H7 (cell line): Measurements from ENCODE around the gene SRR. TPM values are rescaled to one million over a fixed set of nuclear protein-coding genes. Genes with fewer than 3 reads are reported as not detected.
"Not testable (repeated sequence)": the region's sequence is repeated elsewhere in the genome, so short reads cannot be mapped to it uniquely, and the experiment has no call there.

Source experiments
- DNase-seq: peaks from one replicate; pipeline ENCODE4 v3.0.0; 2012
- H3K27me3 ChIP-seq: 2 replicates; pipeline ENCODE4 v1.6.0; 2011; ENCODE audit warnings: mild to moderate bottlenecking, low read length; ENCODE audit not compliant: control insufficient read depth, insufficient read depth
- H3K36me3 ChIP-seq: replicated peaks from 2 replicates; pipeline ENCODE4 v1.5.1; 2011; ENCODE audit warnings: low read length; ENCODE audit not compliant: control insufficient read depth, insufficient read depth
- H3K4me3 ChIP-seq: 2 replicates; pipeline ENCODE4 v1.5.1; 2011; ENCODE audit warnings: low read depth, mild to moderate bottlenecking, control low read depth, low read length, moderate library complexity; ENCODE audit not compliant: insufficient read depth
- total RNA-seq: library from RNA; depleted of rRNA; stranded (reverse); fragments of >200 nt; shearing (Covaris generic); gene quantifications from 2 replicates; pipeline ENCODE4 v1.2.3, GENCODE V29; 2014; rRNA removed

SRR gene
- total RNA-seq, result 7.6 and 9.6 TPM in 2 replicates

GRCh38 chr17:2303204-2304188 is at the start of gene SRR, which contains the start of gene SMG6:
Gene SRR (plus strand): TSS chr17:2303950. CDS start chr17:2315561, 11,611 bp downstream.
Gene SMG6 (minus strand): TSS chr17:2303785. CDS start chr17:2303720, 65 bp downstream.
- peak; percentile 100 for DNase-seq
- Histone ChIP-seq H3K4me3 (peak within 1 kb of the TSS; percentile 90), H3K27me3 (no peaks in the 10 kb centered on the region), H3K36me3 (peaks cover 3% of the 10 kb centered on the region)

GRCh38 chr17:2258830-2259229 is 44.9 kb upstream of the SRR start:
- H3K4me3 ChIP-seq, H3K27me3 ChIP-seq, H3K36me3 ChIP-seq, DNase-seq: not testable (repeated sequence)

- Histone ChIP-seq H3K27me3 (no peaks in the 10 kb centered on the region), H3K36me3 (0 out of 2 replicates have a peak, but pooled peaks cover 1% of the 10 kb centered on the region), H3K4me3 (no peak overlapping the region)
- DNase-seq, result no peak
Observed at GRCh38 chr17:2259769-2260536, 43.8 kb upstream of the SRR start.

GRCh38 chr17:2262135-2262587 is 41.6 kb upstream of the SRR start:
- Histone ChIP-seq H3K4me3 (no peak overlapping the region), H3K36me3 (0 out of 2 replicates have a peak, but pooled peaks cover 1% of the 10 kb centered on the region), H3K27me3 (no peaks in the 10 kb centered on the region)
- no peak for DNase-seq

GRCh38 chr17:2263183-2264066 is 40.3 kb upstream of the SRR start:
- Histone ChIP-seq H3K27me3 (no peaks in the 10 kb centered on the region), H3K4me3 (no peak overlapping the region), H3K36me3 (0 out of 2 replicates have a peak, but pooled peaks cover 1% of the 10 kb centered on the region)
- DNase-seq, result no peak

- Histone ChIP-seq H3K4me3 (no peak overlapping the region), H3K27me3 (no peaks in the 10 kb centered on the region), H3K36me3 (0 out of 2 replicates have a peak, but pooled peaks cover 1% of the 10 kb centered on the region)
- no peak for DNase-seq
Observed at GRCh38 chr17:2264067-2264860, 39.5 kb upstream of the SRR start.

GRCh38 chr17:2265166-2265565 is 38.6 kb upstream of the SRR start:
- H3K4me3 ChIP-seq, H3K36me3 ChIP-seq, DNase-seq, H3K27me3 ChIP-seq: not testable (repeated sequence)

GRCh38 chr17:2266045-2266864 is 37.5 kb upstream of the SRR start:
- no peak overlapping the region for H3K4me3 ChIP-seq
- peaks cover 1% of the 10 kb centered on the region; the same call in 1 of the 2 replicates for H3K36me3 ChIP-seq
- no peaks in the 10 kb centered on the region for H3K27me3 ChIP-seq
- no peak for DNase-seq

- no peak overlapping the region for H3K4me3 ChIP-seq
- H3K36me3 ChIP-seq, result peaks cover 1% of the 10 kb centered on the region; the same call in 1 of the 2 replicates
- no peaks in the 10 kb centered on the region for H3K27me3 ChIP-seq
- DNase-seq, result no peak
Observed at GRCh38 chr17:2266865-2267228, 36.9 kb upstream of the SRR start.

GRCh38 chr17:2267354-2267753 is 36.4 kb upstream of the SRR start:
- Histone ChIP-seq H3K27me3 (no peaks in the 10 kb centered on the region), H3K4me3 (no peak overlapping the region), H3K36me3 (peaks cover 1% of the 10 kb centered on the region; the same call in 1 of the 2 replicates)
- no peak for DNase-seq

GRCh38 chr17:2271985-2272702 is 31.6 kb upstream of the SRR start:
- no peak for DNase-seq
- Histone ChIP-seq H3K36me3 (no peaks in the 10 kb centered on the region; the same call in none of the 2 replicates), H3K4me3 (no peak overlapping the region), H3K27me3 (no peaks in the 10 kb centered on the region)

GRCh38 chr17:2274414-2274813 is 29.3 kb upstream of the SRR start:
- H3K4me3 ChIP-seq, result no peak overlapping the region
- H3K36me3 ChIP-seq, result no peaks in the 10 kb centered on the region; the same call in none of the 2 replicates
- no peak for DNase-seq
- H3K27me3 ChIP-seq, result no peaks in the 10 kb centered on the region
